ENCODE data around the gene KCTD14. TPM values are rescaled to one million over a fixed set of nuclear protein-coding genes. Genes with fewer than 3 reads are reported as not detected.
A peak's percentile ranks its signal among the peaks of the same experiment; 100 is the strongest.

Gene KCTD14
- total and polyA plus RNA-seq, 11 donors: 0.15 to 1.7 (median 0.46) TPM; not detected in 5

- H3K4me3 ChIP-seq: peak overlapping the region in 8 of 12 donors; percentile 10 to 38 (median 19)
- TF ChIP-seq CTCF (IDR thresholded peaks at IDR 0.05) (no peak), POLR2A (IDR thresholded peaks at IDR 0.05) (no peak)
- no peaks in the 10 kb centered on the region for H3K9me3 ChIP-seq
- ATAC-seq: peak in 3 of 4 donors; percentile 45 to 82 (median 73)
- H3K4me1 ChIP-seq: peaks cover 0 to 20% (median 10%) of the 10 kb centered on the region in 12 donors
- DNase-seq: peak; percentile 56 to 85 (median 69)
- H3K36me3 ChIP-seq: no peaks in the 10 kb centered on the region
- H3K27ac ChIP-seq: peak overlapping the region in 11 of 12 donors; percentile 29 to 87 (median 58)
- 16 to 22% (median 18%) methylated on average over 7 of the region's 7 CpGs for WGBS, 4 donors
- intact Hi-C loops (cut with DNase I): loop anchor here in 2 of 10 donors (5.0 to 10.0 kb wide), 2 partner anchors 38 to 45 kb away; partner anchors contain the start of gene INTS4 (in 1 of the 2)
- H3K27me3 ChIP-seq: no peaks in the 10 kb centered on the region
Observed at GRCh38 chr11:78039919-78040671, 17.0 kb upstream of the KCTD14 start.

GRCh38 chr11:78039391-78039918 is 16.4 kb upstream of the KCTD14 start:
- ATAC-seq (no peak), DNase-seq (no peak)
- TF ChIP-seq CTCF (IDR thresholded peaks at IDR 0.05): no peak
- no peak for TF ChIP-seq POLR2A (IDR thresholded peaks at IDR 0.05)
- Histone ChIP-seq H3K27me3 (no peaks in the 10 kb centered on the region), H3K9me3 (no peaks in the 10 kb centered on the region), H3K4me1 (peaks cover 0 to 20% (median 10%) of the 10 kb centered on the region in 12 donors), H3K4me3 (peak overlapping the region in 2 of 12 donors; percentile 21 to 38), H3K36me3 (no peaks in the 10 kb centered on the region), H3K27ac (peak overlapping the region in 10 of 12 donors; percentile 31 to 87 (median 64))
- intact Hi-C loops (cut with DNase I): no loop called here
- WGBS, 4 donors: 86 to 94% (median 89%) methylated on average over 4 of the region's 4 CpGs

GRCh38 chr11:78038697-78039313 is 15.7 kb upstream of the KCTD14 start:
- TF ChIP-seq POLR2A (IDR thresholded peaks at IDR 0.05) (no peak), CTCF (IDR thresholded peaks at IDR 0.05) (no peak)
- H3K27me3 ChIP-seq: no peaks in the 10 kb centered on the region
- H3K27ac ChIP-seq: no peak overlapping the region
- H3K36me3 ChIP-seq: no peaks in the 10 kb centered on the region
- ATAC-seq (no peak), DNase-seq (no peak)
- intact Hi-C loops (cut with DNase I): no loop called here
- WGBS, 4 donors: 85 to 92% (median 86%) methylated on average over 8 of the region's 8 CpGs
- H3K9me3 ChIP-seq: no peaks in the 10 kb centered on the region
- H3K4me3 ChIP-seq: no peak overlapping the region
- H3K4me1 ChIP-seq: peaks cover 0 to 20% (median 10%) of the 10 kb centered on the region in 12 donors
